Mesenchymal stem cell (in vitro differentiated cells and primary cell): ENCODE results near the gene CATSPERE.

Experiments
- DNase-seq: peaks from one replicate; pipeline ENCODE4 v3.0.0-alpha.2; 2013
- H2AFZ ChIP-seq: one replicate; pipeline ENCODE4 v1.6.1; 2013; ENCODE audit warnings: low read depth, mild to moderate bottlenecking, control low read depth, inconsistent platforms, low read length, moderate library complexity
- H2AK5ac ChIP-seq: 2 replicates; pipeline ENCODE4 v1.6.1; 2013; ENCODE audit warnings: low read length, moderate library complexity, mild to moderate bottlenecking, inconsistent platforms; ENCODE audit not compliant: severe bottlenecking
- H2BK120ac ChIP-seq: one replicate; pipeline ENCODE4 v1.6.1; 2013; ENCODE audit warnings: low read depth, mild to moderate bottlenecking, inconsistent platforms, low read length, moderate library complexity
- H2BK12ac ChIP-seq, 2 experiments: one replicate each; pipeline ENCODE4 v1.6.1; 2013; ENCODE audit warnings: inconsistent platforms in 2 of 2, low read length in 2 of 2, mild to moderate bottlenecking in 2 of 2, moderate library complexity in 2 of 2, control low read depth in 1 of 2
- H2BK15ac ChIP-seq: one replicate; pipeline ENCODE4 v1.6.1; 2013; ENCODE audit warnings: mild to moderate bottlenecking, low read depth, inconsistent platforms; ENCODE audit not compliant: poor library complexity, severe bottlenecking
- H2BK5ac ChIP-seq: 2 replicates; pipeline ENCODE4 v1.6.1; 2013; ENCODE audit warnings: low read depth, mild to moderate bottlenecking, low read length, control low read depth, inconsistent platforms; ENCODE audit not compliant: poor library complexity, severe bottlenecking
- H3K14ac ChIP-seq, 2 experiments: one replicate each; pipeline ENCODE4 v1.6.1; 2013; ENCODE audit warnings: inconsistent platforms in 2 of 2, low read length in 2 of 2, control low read depth in 1 of 2, mild to moderate bottlenecking in 1 of 2, moderate library complexity in 1 of 2
- H3K18ac ChIP-seq, 2 experiments: one replicate each; pipeline ENCODE4 v1.6.1; 2013; ENCODE audit warnings: inconsistent platforms in 2 of 2, low read length in 2 of 2, control low read depth in 1 of 2, low read depth in 1 of 2, mild to moderate bottlenecking in 1 of 2
- H3K23ac ChIP-seq, 2 experiments: one replicate each; pipeline ENCODE4 v1.6.1; 2013; ENCODE audit warnings: inconsistent platforms in 2 of 2, low read length in 2 of 2, mild to moderate bottlenecking in 2 of 2, moderate library complexity in 2 of 2, control low read depth in 1 of 2
- H3K27ac ChIP-seq: 2 replicates; pipeline ENCODE4 v1.5.1; 2013; ENCODE audit warnings: mild to moderate bottlenecking, moderate library complexity, low read length, control low read depth, inconsistent platforms; ENCODE audit not compliant: poor library complexity, severe bottlenecking
- H3K27me3 ChIP-seq, 2 experiments: 2 replicates each; pipeline versions ENCODE4 v1.6.1 to v1.7.0; 2013; ENCODE audit warnings: low read length in 2 of 2, mild to moderate bottlenecking in 2 of 2, moderate library complexity in 2 of 2, control low read depth in 1 of 2, inconsistent platforms in 1 of 2; ENCODE audit not compliant: control insufficient read depth in 1 of 2, insufficient read depth in 1 of 2
- H3K36me3 ChIP-seq, 2 experiments: 2 replicates each; pipeline versions ENCODE4 v1.6.1 to v1.7.0; 2013; ENCODE audit warnings: low read length in 2 of 2, control low read depth in 1 of 2, inconsistent platforms in 1 of 2, low read depth in 1 of 2, mild to moderate bottlenecking in 1 of 2; ENCODE audit not compliant: insufficient read depth in 2 of 2, control insufficient read depth in 1 of 2
- H3K4ac ChIP-seq, 2 experiments: one replicate each; pipeline ENCODE4 v1.6.1; 2013; ENCODE audit warnings: inconsistent platforms in 2 of 2, low read length in 2 of 2, mild to moderate bottlenecking in 2 of 2, moderate library complexity in 2 of 2, control low read depth in 1 of 2, low read depth in 1 of 2
- H3K4me1 ChIP-seq: 2 replicates; pipeline ENCODE4 v1.6.1; 2013; ENCODE audit warnings: low read depth, low read length, control low read depth; ENCODE audit not compliant: control insufficient read depth, insufficient read depth
- H3K4me2 ChIP-seq: 2 replicates; pipeline ENCODE4 v1.6.1; 2013; ENCODE audit warnings: low read length, mild to moderate bottlenecking, inconsistent platforms; ENCODE audit not compliant: poor library complexity, severe bottlenecking
- H3K4me3 ChIP-seq, 2 experiments: 2 replicates each; pipeline versions ENCODE4 v1.5.1 to v1.7.0; 2013; ENCODE audit warnings: low read length in 2 of 2, mild to moderate bottlenecking in 2 of 2, control low read depth in 1 of 2, low read depth in 1 of 2; ENCODE audit not compliant: insufficient read depth in 1 of 2
- H3K79me1 ChIP-seq: replicated peaks from 2 replicates; pipeline ENCODE4 v1.6.1; 2013; ENCODE audit warnings: mild to moderate bottlenecking, control low read depth, low read length, inconsistent platforms; ENCODE audit not compliant: poor library complexity, severe bottlenecking
- H3K9ac ChIP-seq: 2 replicates; pipeline ENCODE4 v1.7.0; 2013; ENCODE audit warnings: mild to moderate bottlenecking, low read length, moderate library complexity
- H3K9me3 ChIP-seq: 2 replicates; pipeline ENCODE4 v1.7.0; 2013; ENCODE audit warnings: mild to moderate bottlenecking, low read length; ENCODE audit not compliant: control insufficient read depth
- H4K8ac ChIP-seq: one replicate; pipeline ENCODE4 v1.6.1; 2013; ENCODE audit warnings: inconsistent platforms, mild to moderate bottlenecking, low read length, moderate library complexity
- H4K91ac ChIP-seq: one replicate; pipeline ENCODE4 v1.6.1; 2013; ENCODE audit warnings: mild to moderate bottlenecking, low read length, inconsistent platforms
- whole genome bisulfite sequencing: methylation state at CpG from one replicate; pipeline ENCODE4 v1.1.7; 2013; ENCODE audit warnings: mixed read lengths; 5-methylcytosine and 5-hydroxymethylcytosine counted together

CATSPERE gene

GRCh38 chr1:244585867-244586266, 124.8 kb downstream of the CATSPERE start:
- Histone ChIP-seq H3K23ac (no peak overlapping the region), H3K9me3 (peaks cover 12% of the 10 kb centered on the region), H3K4ac (no peak overlapping the region), H2BK15ac (no peak overlapping the region), H2AK5ac (no peak overlapping the region), H2BK12ac (no peak overlapping the region), H3K4me2 (no peak overlapping the region), H3K27ac (no peak overlapping the region), H2BK120ac (no peak overlapping the region), H3K27me3 (no peaks in the 10 kb centered on the region), H3K4me1 (no peaks in the 10 kb centered on the region), H3K36me3 (peaks cover 0 to 22% of the 10 kb centered on the region in 2 experiments), H3K18ac (no peak overlapping the region), H4K91ac (no peak overlapping the region), H3K4me3 (no peak overlapping the region), H3K9ac (no peak overlapping the region), H3K14ac (no peak overlapping the region), H4K8ac (no peak overlapping the region), H3K79me1 (no peaks in the 10 kb centered on the region), H2BK5ac (no peak overlapping the region), H2AFZ (no peak overlapping the region)
- no peak for DNase-seq
- 78% methylated on average over 4 of the region's 4 CpGs for WGBS

GRCh38 chr1:244590670-244591069, 129.6 kb downstream of the CATSPERE start:
- Histone ChIP-seq H2BK5ac (no peak overlapping the region), H3K4me1 (no peaks in the 10 kb centered on the region), H4K8ac (no peak overlapping the region), H4K91ac (no peak overlapping the region), H3K14ac (no peak overlapping the region), H3K27me3 (no peaks in the 10 kb centered on the region), H3K18ac (no peak overlapping the region), H2AK5ac (no peak overlapping the region), H3K23ac (no peak overlapping the region), H3K27ac (no peak overlapping the region), H3K4me2 (no peak overlapping the region), H3K79me1 (no peaks in the 10 kb centered on the region), H2BK12ac (no peak overlapping the region), H3K9ac (no peak overlapping the region), H3K4ac (no peak overlapping the region), H3K36me3 (no peaks in the 10 kb centered on the region), H2AFZ (no peak overlapping the region), H3K9me3 (peaks cover 4% of the 10 kb centered on the region), H2BK15ac (no peak overlapping the region), H2BK120ac (no peak overlapping the region), H3K4me3 (no peak overlapping the region)
- DNase-seq, result no peak
- 100% methylated on average over 1 of the region's 2 CpGs for WGBS

- peak; percentile 15 for DNase-seq
- no peak overlapping the region for H4K91ac ChIP-seq
- no peak overlapping the region for H2BK5ac ChIP-seq
- H3K14ac ChIP-seq, result no peak overlapping the region
- no peaks in the 10 kb centered on the region for H3K4me1 ChIP-seq
- H3K4me2 ChIP-seq, result no peak overlapping the region
- no peak overlapping the region for H4K8ac ChIP-seq
- no peaks in the 10 kb centered on the region for H3K9me3 ChIP-seq
- H3K23ac ChIP-seq, result no peak overlapping the region
- H3K4me3 ChIP-seq, result no peak overlapping the region
- no peaks in the 10 kb centered on the region for H3K79me1 ChIP-seq
- H3K9ac ChIP-seq, result no peak overlapping the region
- no peak overlapping the region for H2AFZ ChIP-seq
- no peak overlapping the region for H2BK15ac ChIP-seq
- peaks cover 0 to 2% of the 10 kb centered on the region in 2 experiments for H3K36me3 ChIP-seq
- 97% methylated on average over 5 of the region's 5 CpGs for WGBS
- H2BK120ac ChIP-seq, result no peak overlapping the region
- H3K4ac ChIP-seq, result no peak overlapping the region
- no peak overlapping the region for H2AK5ac ChIP-seq
- no peak overlapping the region for H3K27ac ChIP-seq
- H3K27me3 ChIP-seq, result no peaks in the 10 kb centered on the region
- H3K18ac ChIP-seq, result no peak overlapping the region
- no peak overlapping the region for H2BK12ac ChIP-seq
Observed at GRCh38 chr1:244598611-244599010, 137.5 kb downstream of the CATSPERE start.

- no peak overlapping the region for H3K14ac ChIP-seq
- H3K4me3 ChIP-seq, result peak overlapping the region in 1 of 2 experiments; percentile 59
- no peak overlapping the region for H2AK5ac ChIP-seq
- H2BK120ac ChIP-seq, result no peak overlapping the region
- H2AFZ ChIP-seq, result no peak overlapping the region
- WGBS, result 16% methylated on average over 7 of the region's 7 CpGs
- no peak overlapping the region for H2BK15ac ChIP-seq
- H3K18ac ChIP-seq, result no peak overlapping the region
- H3K27me3 ChIP-seq, result peaks cover 0 to 6% of the 10 kb centered on the region in 2 experiments
- no peak overlapping the region for H2BK5ac ChIP-seq
- H4K8ac ChIP-seq, result no peak overlapping the region
- H3K9ac ChIP-seq, result peak overlapping the region; percentile 91
- no peak overlapping the region for H2BK12ac ChIP-seq
- peak; percentile 95 for DNase-seq
- H4K91ac ChIP-seq, result no peak overlapping the region
- H3K4ac ChIP-seq, result no peak overlapping the region
- no peaks in the 10 kb centered on the region for H3K9me3 ChIP-seq
- peaks cover 0 to 2% of the 10 kb centered on the region in 2 experiments for H3K36me3 ChIP-seq
- H3K4me1 ChIP-seq, result no peaks in the 10 kb centered on the region
- peak overlapping the region; percentile 27 for H3K27ac ChIP-seq
- no peak overlapping the region for H3K23ac ChIP-seq
- H3K79me1 ChIP-seq, result no peaks in the 10 kb centered on the region
- peak overlapping the region; percentile 51 for H3K4me2 ChIP-seq
Observed at GRCh38 chr1:244599937-244600350, 138.9 kb downstream of the CATSPERE start.
